22Rv1 (cell line): ENCODE data around the gene HSPA1A.
A peak's percentile ranks its signal among the peaks of the same experiment; 100 is the strongest.
"Not testable (repeated sequence)": the region's sequence is repeated elsewhere in the genome, so short reads cannot be mapped to it uniquely, and the experiment has no call there.

Experiments used
- H3K27ac ChIP-seq: fragments of 450-650 bp; 2 replicates; pipeline ENCODE4 v1.5.1; 2017
- CTCF ChIP-seq: fragments of 450-650 bp; IDR thresholded peaks from 2 replicates; pipeline ENCODE4 v1.5.1; 2017; ENCODE audit warnings: mild to moderate bottlenecking
- ZFX ChIP-seq: fragments of 450-650 bp; IDR thresholded peaks from 2 replicates; pipeline ENCODE4 v1.6.1; 2017; ENCODE audit warnings: antibody characterized with exemption, borderline replicate concordance

The HSPA1A gene

DNA sequence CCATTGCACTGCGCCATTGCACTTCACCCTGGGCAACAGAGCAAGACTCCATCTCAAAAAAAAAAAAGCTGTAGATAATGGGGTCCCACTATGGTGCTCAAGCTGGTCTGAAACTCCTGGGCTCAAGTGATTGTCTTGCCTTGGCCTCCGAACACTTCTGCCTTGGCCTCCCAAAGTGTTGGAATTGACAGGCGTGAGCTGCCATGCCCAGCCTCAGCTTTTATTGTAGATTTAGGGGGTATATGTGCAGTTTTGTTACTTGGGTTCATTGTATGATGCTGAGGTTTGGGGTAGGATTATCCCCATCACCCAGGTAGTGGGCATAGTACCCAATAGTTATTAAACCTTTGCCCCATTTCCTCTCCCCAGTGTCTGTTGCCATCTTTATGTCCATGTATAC, 23.6 kb downstream of the HSPA1A start:
- TF ChIP-seq CTCF (no peak), ZFX (no peak)
- H3K27ac ChIP-seq, result peak overlapping the region; percentile 25; the same call in 1 of the 2 replicates

- H3K27ac ChIP-seq, result peak overlapping the region; percentile 42; the same call in 1 of the 2 replicates
Measured at GRCh38 chr6:31839779-31840126, 24.4 kb downstream of the HSPA1A start.

DNA sequence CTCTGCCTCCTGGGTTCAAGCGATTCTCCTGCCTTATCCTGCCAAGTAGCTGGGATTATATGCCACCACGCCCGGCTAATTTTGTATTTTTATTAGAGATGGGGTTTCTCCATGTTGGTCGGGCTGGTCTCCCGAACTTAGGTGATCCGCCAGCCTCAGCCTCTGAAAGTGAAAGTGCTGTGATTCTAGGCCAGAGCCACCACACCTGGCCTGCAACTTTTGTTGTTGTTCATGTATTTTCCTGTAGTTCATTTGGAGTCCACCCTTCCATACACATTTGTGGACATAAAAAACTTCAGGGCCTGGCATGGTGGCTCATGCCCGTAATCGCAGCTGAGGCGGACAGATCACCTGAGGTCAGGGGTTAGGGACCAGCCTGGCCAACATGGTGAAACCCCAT, 26.7 kb downstream of the HSPA1A start:
- TF ChIP-seq CTCF (no peak), ZFX (no peak)
- H3K27ac ChIP-seq, result peak overlapping the region; percentile 42

DNA sequence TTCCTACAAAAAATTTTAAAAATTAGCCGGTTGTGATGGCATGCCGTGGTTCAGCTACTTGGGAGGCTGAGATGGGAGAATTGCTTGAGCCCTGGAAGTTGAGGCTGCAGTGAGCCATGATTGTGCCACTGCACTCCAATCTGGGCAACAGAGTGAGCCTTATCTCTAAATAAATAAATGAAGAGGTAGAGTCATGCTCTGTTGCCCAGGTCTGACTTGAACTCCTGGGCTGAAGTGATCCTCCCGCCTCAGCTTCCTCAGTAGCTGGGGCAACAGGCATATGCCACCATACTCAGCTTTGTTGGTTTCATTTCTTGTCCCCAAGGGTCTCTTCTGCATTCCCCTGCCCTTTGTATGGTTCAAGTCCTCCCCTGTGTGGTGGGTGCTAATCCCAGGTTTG, 29.2 kb downstream of the HSPA1A start:
- no peak for TF ChIP-seq CTCF
- TF ChIP-seq ZFX, result no peak
- H3K27ac ChIP-seq, result no peak overlapping the region

GRCh38 chr6:31847276-31847978, 32.1 kb downstream of the HSPA1A start:
- TF ChIP-seq ZFX (no peak), CTCF (no peak)
- H3K27ac ChIP-seq, result no peak overlapping the region

GRCh38 chr6:31850765-31851484, 35.6 kb downstream of the HSPA1A start:
- no peak for TF ChIP-seq ZFX
- TF ChIP-seq CTCF, result no peak
- no peak overlapping the region for H3K27ac ChIP-seq

- no peak overlapping the region for H3K27ac ChIP-seq
Measured at GRCh38 chr6:31851485-31851832, 36.1 kb downstream of the HSPA1A start.

GRCh38 chr6:31851980-31852718, 36.8 kb downstream of the HSPA1A start:
- H3K27ac ChIP-seq, result not testable (repeated sequence)

More at GRCh38 chr6:31851485-31851832, 36.1 kb downstream of the HSPA1A start:
- no peak for TF ChIP-seq CTCF
- no peak for TF ChIP-seq ZFX

GRCh38 chr6:31857774-31858173, 42.4 kb downstream of the HSPA1A start:
- H3K27ac ChIP-seq, result not testable (repeated sequence)
